ENCODE measurements around the gene OR52A1.

- no peak for TF ChIP-seq CTCF (IDR thresholded peaks at IDR 0.05)
- TF ChIP-seq POLR2A (IDR thresholded peaks at IDR 0.05) = no peak
Observed at GRCh38 chr11:5102246-5102645, 52.3 kb downstream of the OR52A1 start.

Data from Peyer's patch (tissue), 4 donors.